Measurements from ENCODE around the gene CPXM2. TPM values are rescaled to one million over a fixed set of nuclear protein-coding genes. Genes with fewer than 3 reads are reported as not detected.

The CPXM2 gene
- total RNA-seq, 4 donors from 2014 or later: 56.8 to 150 (median 96.9) TPM

DNA sequence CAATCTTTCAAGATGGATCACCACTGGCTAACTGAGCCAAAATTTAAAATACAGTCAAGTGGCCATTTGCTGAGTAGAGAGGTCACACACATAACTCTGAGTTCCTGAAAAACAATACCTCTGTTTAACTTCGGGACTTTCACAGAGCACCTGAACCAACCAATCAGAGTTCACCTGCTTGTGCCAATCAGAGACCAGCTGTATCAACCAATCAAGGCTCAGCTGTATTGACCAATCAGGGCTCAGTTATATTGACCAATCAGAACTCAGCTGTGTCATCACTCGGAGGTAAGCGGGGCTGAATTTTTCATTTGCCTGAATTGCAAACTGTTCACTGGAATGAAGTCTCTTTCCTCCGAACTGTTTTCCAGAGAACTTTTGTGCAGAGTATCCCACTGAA lies 10.0 kb upstream of the CPXM2 start:
- 86% methylated on average over 4 of the region's 4 CpGs for WGBS

DNA sequence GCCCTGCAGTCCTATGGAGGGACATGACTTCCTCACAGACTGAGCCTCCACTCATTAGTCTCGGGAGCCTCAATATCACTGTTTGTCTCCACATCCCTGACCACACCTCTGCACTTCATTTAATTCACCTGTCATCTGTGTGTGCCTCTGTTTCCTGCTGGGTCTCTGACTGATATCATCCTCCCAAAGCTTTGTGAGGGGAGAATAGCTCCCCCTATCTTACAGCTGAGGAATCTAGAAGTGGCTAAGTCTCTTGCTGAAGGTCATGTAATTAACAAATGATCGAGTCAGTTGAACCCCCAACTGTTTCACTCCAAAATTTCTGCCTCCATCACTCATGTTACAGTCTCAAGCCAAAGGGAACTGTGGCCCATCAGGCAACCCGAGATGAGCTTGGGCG lies 5.5 kb upstream of the CPXM2 start:
- peaks cover 0 to 1% (median 0%) of the 10 kb centered on the region in 4 donors for H3K27me3 ChIP-seq
- peaks cover 0 to 6% (median 2%) of the 10 kb centered on the region in 4 donors for H3K9me3 ChIP-seq
- no peak for TF ChIP-seq POLR2A (IDR thresholded peaks at IDR 0.05; ENCODE audit: low read depth)
- TF ChIP-seq, protein P1, sequence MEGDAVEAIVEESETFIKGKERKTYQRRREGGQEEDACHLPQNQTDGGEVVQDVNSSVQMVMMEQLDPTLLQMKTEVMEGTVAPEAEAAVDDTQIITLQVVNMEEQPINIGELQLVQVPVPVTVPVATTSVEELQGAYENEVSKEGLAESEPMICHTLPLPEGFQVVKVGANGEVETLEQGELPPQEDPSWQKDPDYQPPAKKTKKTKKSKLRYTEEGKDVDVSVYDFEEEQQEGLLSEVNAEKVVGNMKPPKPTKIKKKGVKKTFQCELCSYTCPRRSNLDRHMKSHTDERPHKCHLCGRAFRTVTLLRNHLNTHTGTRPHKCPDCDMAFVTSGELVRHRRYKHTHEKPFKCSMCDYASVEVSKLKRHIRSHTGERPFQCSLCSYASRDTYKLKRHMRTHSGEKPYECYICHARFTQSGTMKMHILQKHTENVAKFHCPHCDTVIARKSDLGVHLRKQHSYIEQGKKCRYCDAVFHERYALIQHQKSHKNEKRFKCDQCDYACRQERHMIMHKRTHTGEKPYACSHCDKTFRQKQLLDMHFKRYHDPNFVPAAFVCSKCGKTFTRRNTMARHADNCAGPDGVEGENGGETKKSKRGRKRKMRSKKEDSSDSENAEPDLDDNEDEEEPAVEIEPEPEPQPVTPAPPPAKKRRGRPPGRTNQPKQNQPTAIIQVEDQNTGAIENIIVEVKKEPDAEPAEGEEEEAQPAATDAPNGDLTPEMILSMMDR (IDR thresholded peaks at IDR 0.05): peak; percentile 14 to 25 (median 21)
- DNase-seq (ENCODE audit: extremely low spot score): no peak
- intact Hi-C loops (cut with DNase I): no loop called here
- no peaks in the 10 kb centered on the region for H3K36me3 ChIP-seq
- peak overlapping the region; percentile 65 to 75 (median 68) for H3K27ac ChIP-seq (replicated peaks in 1 of 4)
- WGBS: 91% methylated on average over 4 of the region's 4 CpGs
- H3K4me1 ChIP-seq: peaks cover under 1 to 34% (median 27%) of the 10 kb centered on the region in 4 donors
- no peak overlapping the region for H3K4me3 ChIP-seq

More for the DNA sequence above, 10.0 kb upstream of the CPXM2 start:
- Histone ChIP-seq H3K27ac (replicated peaks in 1 of 4) (no peak overlapping the region), H3K9me3 (peaks cover 0 to 6% (median 2%) of the 10 kb centered on the region in 4 donors), H3K4me1 (peaks cover 0 to 43% (median 41%) of the 10 kb centered on the region in 4 donors), H3K27me3 (no peaks in the 10 kb centered on the region), H3K36me3 (no peaks in the 10 kb centered on the region), H3K4me3 (no peak overlapping the region)
- TF ChIP-seq POLR2AphosphoS5 (IDR thresholded peaks at IDR 0.05) (no peak), EP300 (IDR thresholded peaks at IDR 0.05) (no peak), POLR2A (IDR thresholded peaks at IDR 0.05; ENCODE audit: low read depth) (no peak)
- TF ChIP-seq, protein P1 (IDR thresholded peaks at IDR 0.05): no peak
- intact Hi-C loops (cut with DNase I): no loop called here
- DNase-seq (ENCODE audit: extremely low spot score): no peak

DNA sequence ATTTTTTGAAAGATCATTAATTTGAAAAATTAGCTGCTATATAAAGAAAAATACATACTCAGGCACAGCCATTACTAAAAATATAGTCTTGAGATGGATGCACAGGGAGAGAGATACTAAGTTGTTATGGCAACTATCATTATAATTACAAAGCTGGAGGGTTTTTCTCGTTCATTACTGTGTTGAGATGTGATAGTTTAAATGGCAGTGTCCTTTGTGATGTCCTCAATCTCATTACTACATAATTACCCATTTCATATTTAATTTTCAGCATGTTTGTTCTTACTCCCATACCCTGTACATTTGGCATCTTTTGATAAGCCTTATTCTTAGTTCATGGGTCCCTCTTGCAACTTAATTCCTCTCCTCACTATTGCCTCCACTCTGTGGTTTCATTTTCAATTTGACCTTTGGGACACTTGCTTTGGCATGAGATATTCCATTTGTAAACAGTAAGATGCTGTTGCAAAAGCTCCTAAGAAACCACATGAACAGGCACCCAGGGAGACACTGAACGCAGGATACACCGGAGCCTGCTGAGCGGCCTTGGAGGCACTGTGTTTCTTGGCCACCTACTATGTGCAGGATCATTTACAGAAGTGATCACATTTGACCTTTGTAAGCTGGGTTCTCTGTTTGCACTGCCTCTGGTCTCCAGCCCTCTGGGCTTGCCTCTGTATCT lies 4.8 kb upstream of the CPXM2 start:
- intact Hi-C loops (cut with DNase I): no loop called here
- Histone ChIP-seq H3K36me3 (no peaks in the 10 kb centered on the region), H3K9me3 (peaks cover 0 to 6% (median 2%) of the 10 kb centered on the region in 4 donors), H3K27ac (replicated peaks in 1 of 4) (peak overlapping the region; percentile 65 to 75 (median 68)), H3K4me3 (no peak overlapping the region), H3K4me1 (peaks cover 2 to 38% (median 32%) of the 10 kb centered on the region in 4 donors), H3K27me3 (peaks cover 0 to 7% (median 0%) of the 10 kb centered on the region in 4 donors)
- peak; percentile 36 to 42 for TF ChIP-seq POLR2AphosphoS5 (IDR thresholded peaks at IDR 0.05)
- TF ChIP-seq, protein P1 (IDR thresholded peaks at IDR 0.05): no peak
- WGBS: 38% methylated on average over 4 of the region's 4 CpGs
- no peak for DNase-seq (ENCODE audit: extremely low spot score)

GRCh38 chr10:123893651-123894050 lies 2.0 kb upstream of the CPXM2 start:
- peak overlapping the region; percentile 97 to 99 (median 98) for H3K27ac ChIP-seq (replicated peaks in 1 of 4)
- peaks cover 0 to 11% (median 0%) of the 10 kb centered on the region in 4 donors for H3K27me3 ChIP-seq
- no peaks in the 10 kb centered on the region for H3K9me3 ChIP-seq
- no peaks in the 10 kb centered on the region for H3K36me3 ChIP-seq
- DNase-seq (ENCODE audit: extremely low spot score): no peak
- intact Hi-C loops (cut with DNase I): no loop called here
- TF ChIP-seq POLR2A (IDR thresholded peaks at IDR 0.05; ENCODE audit: low read depth) (no peak), EP300 (IDR thresholded peaks at IDR 0.05) (no peak), POLR2AphosphoS5 (IDR thresholded peaks at IDR 0.05) (no peak)
- TF ChIP-seq, protein P1 (IDR thresholded peaks at IDR 0.05): no peak
- H3K4me1 ChIP-seq: peaks cover 2 to 52% (median 46%) of the 10 kb centered on the region in 4 donors
- no peak overlapping the region for H3K4me3 ChIP-seq
- WGBS: 82% methylated on average over 6 of the region's 8 CpGs

Data from esophagus muscularis mucosa (tissue), 4 donors.